GM10266 (cell line): ENCODE data around the gene EPHA2.

ENCODE experiments used
- DNase-seq: peaks from one replicate; pipeline ENCODE4 v3.0.0; 2012; ENCODE audit errors: extremely low spot score
- CTCF ChIP-seq: IDR thresholded peaks from 2 replicates; pipeline ENCODE4 v1.5.1; 2012; ENCODE audit warnings: mild to moderate bottlenecking, low read depth; ENCODE audit not compliant: control insufficient read depth, insufficient read depth; ENCODE audit errors: missing control alignments

EPHA2 gene

GRCh38 chr1:16078925-16079656 is 76.8 kb downstream of the EPHA2 start:
- DNase-seq: peak; percentile 84
- TF ChIP-seq CTCF: peak; percentile 92

GRCh38 chr1:16077406-16078245 is 78.2 kb downstream of the EPHA2 start:
- no peak for DNase-seq
- no peak for TF ChIP-seq CTCF

GRCh38 chr1:16076865-16077238 is 79.0 kb downstream of the EPHA2 start:
- no peak for DNase-seq
- TF ChIP-seq CTCF: no peak

GRCh38 chr1:16076031-16076864 is 79.6 kb downstream of the EPHA2 start:
- DNase-seq: no peak
- no peak for TF ChIP-seq CTCF

GRCh38 chr1:16075337-16076030 is 80.4 kb downstream of the EPHA2 start:
- DNase-seq: no peak
- no peak for TF ChIP-seq CTCF
